ENCODE measurements around the gene NUP155.

The NUP155 gene

DNA sequence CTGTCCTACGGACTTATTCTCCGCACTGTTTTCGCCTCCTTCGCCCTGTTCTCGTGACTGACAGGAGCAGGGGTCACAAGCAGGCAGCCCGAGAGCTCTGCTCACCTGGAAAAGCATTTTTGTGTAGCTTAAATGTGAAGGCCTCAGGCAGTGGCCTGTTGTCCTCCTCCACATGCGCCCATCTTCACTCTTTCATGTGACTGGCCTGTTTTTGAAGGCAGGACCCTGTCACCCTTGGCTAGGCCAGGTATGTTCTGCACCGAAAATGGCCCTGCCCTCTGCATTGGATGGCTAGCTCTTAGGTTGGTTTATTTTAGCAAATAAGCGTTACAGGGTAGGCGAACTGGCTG, 121.1 kb downstream of the NUP155 start:
- H3K4me2 ChIP-seq, result peak overlapping the region; percentile 23; the same call in 1 of the 2 replicates
- H3K79me2 ChIP-seq (ENCODE audit: insufficient read depth, low read depth), result no peaks in the 10 kb centered on the region
- peak overlapping the region; percentile 98; the same call in 1 of the 2 replicates for H2AFZ ChIP-seq (ENCODE audit: low read depth)
- H3K4me3 ChIP-seq (IDR thresholded peaks at IDR 0.05; ENCODE audit: insufficient read depth, low read depth, low read length), result no peak overlapping the region
- H3K9ac ChIP-seq, result peak overlapping the region; percentile 74; the same call in 1 of the 2 replicates
- H3K36me3 ChIP-seq (ENCODE audit: insufficient read depth), result no peaks in the 10 kb centered on the region
- H3K27me3 ChIP-seq (ENCODE audit: insufficient read depth, low read depth), result no peaks in the 10 kb centered on the region
- H3K4me1 ChIP-seq (ENCODE audit: low read depth, poor library complexity, severe bottlenecking), result peaks cover 9% of the 10 kb centered on the region
- TF ChIP-seq, protein P1, sequence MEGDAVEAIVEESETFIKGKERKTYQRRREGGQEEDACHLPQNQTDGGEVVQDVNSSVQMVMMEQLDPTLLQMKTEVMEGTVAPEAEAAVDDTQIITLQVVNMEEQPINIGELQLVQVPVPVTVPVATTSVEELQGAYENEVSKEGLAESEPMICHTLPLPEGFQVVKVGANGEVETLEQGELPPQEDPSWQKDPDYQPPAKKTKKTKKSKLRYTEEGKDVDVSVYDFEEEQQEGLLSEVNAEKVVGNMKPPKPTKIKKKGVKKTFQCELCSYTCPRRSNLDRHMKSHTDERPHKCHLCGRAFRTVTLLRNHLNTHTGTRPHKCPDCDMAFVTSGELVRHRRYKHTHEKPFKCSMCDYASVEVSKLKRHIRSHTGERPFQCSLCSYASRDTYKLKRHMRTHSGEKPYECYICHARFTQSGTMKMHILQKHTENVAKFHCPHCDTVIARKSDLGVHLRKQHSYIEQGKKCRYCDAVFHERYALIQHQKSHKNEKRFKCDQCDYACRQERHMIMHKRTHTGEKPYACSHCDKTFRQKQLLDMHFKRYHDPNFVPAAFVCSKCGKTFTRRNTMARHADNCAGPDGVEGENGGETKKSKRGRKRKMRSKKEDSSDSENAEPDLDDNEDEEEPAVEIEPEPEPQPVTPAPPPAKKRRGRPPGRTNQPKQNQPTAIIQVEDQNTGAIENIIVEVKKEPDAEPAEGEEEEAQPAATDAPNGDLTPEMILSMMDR (conservative IDR thresholded peaks at IDR 0.05; ENCODE audit: low read depth, low read length), result no peak
- H4K20me1 ChIP-seq (ENCODE audit: insufficient read depth), result no peaks in the 10 kb centered on the region
- H3K27ac ChIP-seq, result no peak overlapping the region

DNA sequence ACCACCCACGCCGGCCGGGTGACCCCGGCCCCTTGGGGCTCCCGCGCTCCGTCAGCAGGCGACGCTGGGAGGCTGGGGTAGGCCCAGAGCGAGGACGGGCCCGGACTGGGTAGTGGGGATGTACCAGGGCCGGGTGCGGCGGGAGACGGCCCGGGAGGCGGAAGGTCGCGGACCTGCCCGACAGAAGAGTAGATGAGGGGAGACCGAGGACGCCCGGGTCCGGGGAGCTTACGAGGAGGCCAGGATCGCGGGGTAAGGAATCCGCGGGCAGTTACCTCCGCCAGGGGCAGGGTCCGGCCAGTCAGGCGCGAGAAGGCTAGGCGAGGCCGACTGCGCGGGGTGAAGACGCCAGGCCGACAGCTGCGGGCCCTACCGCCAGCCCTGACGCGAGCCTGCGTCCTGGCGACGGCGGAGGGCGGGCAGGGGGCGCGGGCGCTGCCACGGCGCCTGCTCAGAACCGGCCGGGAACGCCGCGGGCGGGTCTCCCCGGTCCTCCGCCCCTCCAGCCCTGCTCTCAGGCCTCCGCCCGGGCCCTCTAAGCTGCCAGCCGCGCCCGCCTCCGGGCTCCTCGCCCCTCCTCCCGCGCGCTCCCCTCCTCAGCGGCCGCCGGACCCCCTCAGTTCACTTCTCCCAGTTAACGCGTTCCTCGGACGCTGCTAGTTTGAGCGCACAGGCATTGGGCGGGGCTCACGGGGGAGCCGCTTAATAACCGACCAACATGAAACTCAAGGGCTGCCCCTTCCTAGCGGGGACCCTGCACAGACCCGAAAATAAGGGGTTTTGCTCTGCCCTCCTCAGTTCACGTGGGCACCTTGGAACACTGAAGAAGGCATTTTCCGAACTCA, 121.7 kb downstream of the NUP155 start, which contains the start of gene CPLANE1:
Gene CPLANE1 (minus strand): TSS at position 407 of the 845 bp plus-strand sequence. CDS start 1,678 bp downstream, outside the sequence.
- Histone ChIP-seq H3K4me1 (ENCODE audit: low read depth, poor library complexity, severe bottlenecking) (peaks cover 9% of the 10 kb centered on the region), H3K27me3 (ENCODE audit: insufficient read depth, low read depth) (no peaks in the 10 kb centered on the region), H3K4me3 (IDR thresholded peaks at IDR 0.05; ENCODE audit: insufficient read depth, low read depth, low read length) (no peak within 1 kb of the TSS), H3K4me2 (peak within 1 kb of the TSS; percentile 98), H3K9ac (peak within 1 kb of the TSS; percentile 74), H4K20me1 (ENCODE audit: insufficient read depth) (no peaks in the 10 kb centered on the region), H3K36me3 (ENCODE audit: insufficient read depth) (no peaks in the 10 kb centered on the region), H2AFZ (ENCODE audit: low read depth) (peak within 1 kb of the TSS; percentile 98), H3K79me2 (ENCODE audit: insufficient read depth, low read depth) (no peaks in the 10 kb centered on the region), H3K27ac (peak within 1 kb of the TSS; percentile 35; the same call in 1 of the 2 replicates)
- TF ChIP-seq, protein P1 (conservative IDR thresholded peaks at IDR 0.05; ENCODE audit: low read depth, low read length), result no peak

DNA sequence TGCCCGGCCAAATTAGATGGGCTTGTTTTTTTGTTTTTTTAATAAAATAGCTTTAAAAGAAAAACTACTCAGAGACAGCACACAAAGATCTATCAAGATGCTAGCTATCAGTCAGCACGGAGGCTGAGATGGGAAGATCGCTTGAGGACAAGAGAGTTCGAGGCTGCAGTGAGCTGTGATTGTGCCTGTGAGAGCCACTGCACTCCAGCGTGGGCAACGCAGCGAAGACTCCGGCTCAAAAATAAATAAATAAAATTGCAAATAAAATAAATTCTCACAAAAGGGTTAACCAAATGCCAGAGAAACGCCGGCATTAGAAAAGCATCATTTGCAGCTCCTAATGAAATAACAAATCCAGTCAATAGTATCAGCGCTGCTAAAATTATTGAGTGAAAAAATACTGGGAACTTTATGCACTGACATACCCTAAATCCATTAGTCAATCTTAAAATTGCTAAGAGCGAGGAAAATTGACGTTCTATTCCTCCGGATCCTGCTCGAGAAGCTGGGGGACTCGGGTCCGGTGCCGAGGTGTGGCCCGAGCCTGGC, 122.4 kb downstream of the NUP155 start:
- peak overlapping the region; percentile 74 for H3K9ac ChIP-seq
- H4K20me1 ChIP-seq (ENCODE audit: insufficient read depth), result no peaks in the 10 kb centered on the region
- H3K4me1 ChIP-seq (ENCODE audit: low read depth, poor library complexity, severe bottlenecking), result peaks cover 9% of the 10 kb centered on the region
- peak overlapping the region; percentile 98 for H2AFZ ChIP-seq (ENCODE audit: low read depth)
- H3K27ac ChIP-seq, result peak overlapping the region; percentile 35; the same call in 1 of the 2 replicates
- TF ChIP-seq, protein P1 (conservative IDR thresholded peaks at IDR 0.05; ENCODE audit: low read depth, low read length), result no peak
- H3K79me2 ChIP-seq (ENCODE audit: insufficient read depth, low read depth), result no peaks in the 10 kb centered on the region
- H3K4me3 ChIP-seq (IDR thresholded peaks at IDR 0.05; ENCODE audit: insufficient read depth, low read depth, low read length), result no peak overlapping the region
- H3K4me2 ChIP-seq, result peak overlapping the region; percentile 98
- H3K27me3 ChIP-seq (ENCODE audit: insufficient read depth, low read depth), result no peaks in the 10 kb centered on the region
- no peaks in the 10 kb centered on the region; the same call in 1 of the 2 replicates for H3K36me3 ChIP-seq (ENCODE audit: insufficient read depth)

DNA sequence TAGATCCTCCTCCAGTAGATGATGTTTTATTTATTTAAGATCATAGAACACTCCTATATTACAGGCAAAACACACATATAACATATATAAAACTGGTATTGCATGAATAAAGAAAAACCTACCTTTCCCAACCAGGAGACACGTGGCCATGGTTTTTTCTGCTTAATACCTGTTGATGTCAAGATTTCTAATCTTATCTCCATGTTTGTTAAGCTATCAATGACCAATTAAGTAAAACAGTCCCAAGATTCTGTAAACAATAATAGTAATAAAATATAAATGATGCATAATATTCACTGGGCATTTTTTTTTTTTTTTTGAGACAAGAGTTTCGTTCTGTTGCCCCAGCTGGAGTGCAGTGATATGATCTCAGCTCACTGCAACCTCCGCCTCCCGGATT, 123.4 kb downstream of the NUP155 start:
- H3K4me3 ChIP-seq (IDR thresholded peaks at IDR 0.05; ENCODE audit: insufficient read depth, low read depth, low read length), result no peak overlapping the region

More for the DNA sequence above, 123.4 kb downstream of the NUP155 start:
- no peaks in the 10 kb centered on the region; the same call in 1 of the 2 replicates for H3K36me3 ChIP-seq (ENCODE audit: insufficient read depth)
- H3K79me2 ChIP-seq (ENCODE audit: insufficient read depth, low read depth), result no peaks in the 10 kb centered on the region
- no peak overlapping the region for H3K27ac ChIP-seq
- TF ChIP-seq, protein P1 (conservative IDR thresholded peaks at IDR 0.05; ENCODE audit: low read depth, low read length), result no peak
- no peaks in the 10 kb centered on the region for H4K20me1 ChIP-seq (ENCODE audit: insufficient read depth)
- no peaks in the 10 kb centered on the region for H3K27me3 ChIP-seq (ENCODE audit: insufficient read depth, low read depth)
- H2AFZ ChIP-seq (ENCODE audit: low read depth), result no peak overlapping the region
- H3K4me2 ChIP-seq, result no peak overlapping the region
- H3K9ac ChIP-seq, result no peak overlapping the region
- peaks cover 9% of the 10 kb centered on the region for H3K4me1 ChIP-seq (ENCODE audit: low read depth, poor library complexity, severe bottlenecking)

All from KMS-11 (cell line).